Activated B cell treated with CpG ODN at 0.5 μM for 24 hours (primary cell): ENCODE measurements around the gene HTR4. TPM values are rescaled to one million over a fixed set of nuclear protein-coding genes. Genes with fewer than 3 reads are reported as not detected.

Source experiments
- ATAC-seq: fragments of 200-7000 bp; cut with Tn5 transposase; one replicate; pipeline ENCODE4 v1.10.0; 2021; ENCODE audit warnings: low read depth, mild to moderate bottlenecking, moderate library complexity
- CTCF ChIA-PET: fragments of 350-600 bp; sonication (Branson Sonifier 250); formaldehyde crosslinking; loops from one replicate; lab custom pipeline; 2021; ENCODE audit warnings: antibody characterized with exemption; lab: Charles Lee
- POLR2A ChIA-PET: fragments of 350-600 bp; sonication (Branson Sonifier 250); formaldehyde crosslinking; loops from one replicate; lab custom pipeline; 2021; ENCODE audit warnings: antibody characterized with exemption; lab: Charles Lee
- DNase-seq: peaks from one replicate; pipeline ENCODE4 v3.0.0; 2022
- H3K27ac Mint-ChIP-seq: one replicate; pipeline ENCODE4 v1.8.0; 2020; ENCODE audit warnings: mixed read lengths
- H3K27me3 Mint-ChIP-seq: one replicate; pipeline ENCODE4 v1.8.0; 2021; ENCODE audit warnings: mixed read lengths
- H3K36me3 Mint-ChIP-seq: one replicate; pipeline ENCODE4 v1.8.0; 2021; ENCODE audit warnings: low read depth, mixed read lengths
- H3K4me1 Mint-ChIP-seq: one replicate; pipeline ENCODE4 v1.8.0; 2021; ENCODE audit warnings: mixed read lengths
- H3K4me3 Mint-ChIP-seq: one replicate; pipeline ENCODE4 v1.8.0; 2020; ENCODE audit warnings: mild to moderate bottlenecking, mixed read lengths
- H3K9me3 Mint-ChIP-seq: one replicate; pipeline ENCODE4 v1.8.0; 2020; ENCODE audit warnings: mixed read lengths
- CTCF ChIP-seq: fragments of 200-600 bp; IDR thresholded peaks from one replicate; pipeline ENCODE4 v1.8.0; 2022; ENCODE audit warnings: antibody characterized with exemption, mild to moderate bottlenecking
- intact Hi-C: fragments of 100-400 bp; cut with micrococcal nuclease; formaldehyde crosslinking; loops from one replicate; pipeline ENCODE4 v1.15.1; 2024
- total RNA-seq: library from RNA; stranded (reverse); gene quantifications from 2 replicates; pipeline ENCODE4 v1.2.3, GENCODE V29; 2022

Gene HTR4
- total RNA-seq, 1 donor from 2014 or later = not detected

- ChIA-PET CTCF (no interaction called here), POLR2A (no interaction called here)
- ATAC-seq = no peak
- no peak for DNase-seq
- intact Hi-C loops = no loop called here
- no peaks in the 10 kb centered on the region for H3K4me1 Mint-ChIP-seq
- no peaks in the 10 kb centered on the region for H3K36me3 Mint-ChIP-seq
- H3K27ac Mint-ChIP-seq = no peak overlapping the region
- no peaks in the 10 kb centered on the region for H3K9me3 Mint-ChIP-seq
- no peaks in the 10 kb centered on the region for H3K27me3 Mint-ChIP-seq
- H3K4me3 Mint-ChIP-seq = no peak overlapping the region
- TF ChIP-seq CTCF = no peak
Observed at GRCh38 chr5:148561801-148562311, 92.5 kb downstream of the HTR4 start.

GRCh38 chr5:148559461-148559860 lies 94.9 kb downstream of the HTR4 start:
- ATAC-seq (no peak), DNase-seq (no peak)
- no peaks in the 10 kb centered on the region for H3K4me1 Mint-ChIP-seq
- H3K36me3 Mint-ChIP-seq = no peaks in the 10 kb centered on the region
- H3K27ac Mint-ChIP-seq = no peak overlapping the region
- no peaks in the 10 kb centered on the region for H3K27me3 Mint-ChIP-seq
- ChIA-PET CTCF (interaction anchor here (0.7 kb wide), 1 partner anchor 295 kb away, joined by 3 read pairs; no protein-coding TSS in a partner anchor), POLR2A (no interaction called here)
- no peak for TF ChIP-seq CTCF
- H3K4me3 Mint-ChIP-seq = no peak overlapping the region
- intact Hi-C loops = no loop called here
- H3K9me3 Mint-ChIP-seq = no peaks in the 10 kb centered on the region

- Mint-ChIP-seq H3K4me1 (no peaks in the 10 kb centered on the region), H3K27me3 (no peaks in the 10 kb centered on the region), H3K27ac (no peak overlapping the region), H3K9me3 (no peaks in the 10 kb centered on the region), H3K4me3 (no peak overlapping the region), H3K36me3 (no peaks in the 10 kb centered on the region)
- POLR2A ChIA-PET = no interaction called here
- ATAC-seq (no peak), DNase-seq (no peak)
- intact Hi-C loops = no loop called here
- no peak for TF ChIP-seq CTCF
- CTCF ChIA-PET = no interaction called here
Observed at GRCh38 chr5:148558892-148559291, 95.4 kb downstream of the HTR4 start.

- H3K36me3 Mint-ChIP-seq = no peaks in the 10 kb centered on the region
- ATAC-seq (no peak), DNase-seq (no peak)
- intact Hi-C loops = no loop called here
- H3K4me3 Mint-ChIP-seq = no peak overlapping the region
- H3K4me1 Mint-ChIP-seq = no peaks in the 10 kb centered on the region
- TF ChIP-seq CTCF = no peak
- H3K27me3 Mint-ChIP-seq = no peaks in the 10 kb centered on the region
- no peaks in the 10 kb centered on the region for H3K9me3 Mint-ChIP-seq
- ChIA-PET POLR2A (no interaction called here), CTCF (no interaction called here)
- H3K27ac Mint-ChIP-seq = no peak overlapping the region
Observed at GRCh38 chr5:148556835-148557234, 97.5 kb downstream of the HTR4 start.

- no peaks in the 10 kb centered on the region for H3K4me1 Mint-ChIP-seq
- POLR2A ChIA-PET = no interaction called here
- no peak overlapping the region for H3K4me3 Mint-ChIP-seq
- no peaks in the 10 kb centered on the region for H3K9me3 Mint-ChIP-seq
- intact Hi-C loops = no loop called here
- ATAC-seq (no peak), DNase-seq (no peak)
- no peaks in the 10 kb centered on the region for H3K27me3 Mint-ChIP-seq
- no peak overlapping the region for H3K27ac Mint-ChIP-seq
- CTCF ChIA-PET = no interaction called here
- no peaks in the 10 kb centered on the region for H3K36me3 Mint-ChIP-seq
- no peak for TF ChIP-seq CTCF
Observed at GRCh38 chr5:148554621-148555020, 99.7 kb downstream of the HTR4 start.
